GM18520 (cell line): Measurements from ENCODE around the gene IL1RAPL1.

ENCODE experiments used
- ATAC-seq: cut with Tn5 transposase; IDR thresholded peaks from one replicate; pipeline ENCODE4 v1.9.1; 2021; ENCODE audit not compliant: unreplicated experiment

The IL1RAPL1 gene

DNA sequence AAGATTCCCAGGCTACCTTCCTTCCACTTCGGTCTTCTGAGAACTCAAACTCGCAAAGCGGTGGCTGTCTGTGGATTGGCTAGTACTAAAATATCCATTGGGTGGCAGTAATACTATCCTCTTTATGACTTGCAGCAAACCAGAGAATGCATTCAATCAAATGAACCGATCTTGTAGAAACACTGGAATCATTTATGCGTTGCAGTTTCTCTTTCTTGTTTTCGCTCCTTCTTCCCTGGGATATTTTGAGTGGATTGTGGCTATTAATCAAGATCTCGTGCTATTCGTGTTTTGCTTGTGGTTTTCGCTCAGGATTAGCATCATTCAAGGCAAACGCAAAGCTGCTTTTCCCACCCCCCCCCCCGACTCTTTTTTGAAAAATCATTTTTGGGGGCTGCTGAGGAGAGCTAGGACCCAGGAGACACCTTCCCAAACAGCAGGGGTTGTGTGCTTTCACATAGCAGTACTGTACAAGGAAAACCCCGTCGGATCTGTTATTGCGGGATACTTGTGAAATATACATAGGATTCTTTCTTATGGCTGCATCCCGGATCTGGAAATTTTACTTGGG is at the start of gene IL1RAPL1:
TSS of gene IL1RAPL1 (plus strand) at position 466 of the 571 bp plus-strand sequence.
- ATAC-seq, result no peak

DNA sequence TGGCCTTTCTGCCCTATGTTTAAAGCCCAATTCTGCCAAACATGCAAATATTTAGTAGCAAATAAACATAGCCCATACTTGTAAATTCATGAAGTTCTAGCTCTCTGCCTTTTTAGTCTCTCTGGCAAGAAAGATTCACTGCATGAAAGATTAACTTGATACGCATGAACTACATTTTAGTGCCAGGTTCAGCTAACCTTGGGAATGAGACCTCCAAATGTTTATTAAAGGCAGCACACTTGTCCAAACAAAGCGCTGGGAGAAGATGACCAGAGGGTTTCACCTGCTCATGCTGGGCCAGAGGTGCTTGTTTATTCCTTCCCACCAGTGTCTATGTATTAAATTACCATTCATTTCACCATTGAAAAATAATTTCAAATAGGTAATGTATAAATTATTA is 44.5 kb upstream of the IL1RAPL1 start:
- ATAC-seq, result no peak

DNA sequence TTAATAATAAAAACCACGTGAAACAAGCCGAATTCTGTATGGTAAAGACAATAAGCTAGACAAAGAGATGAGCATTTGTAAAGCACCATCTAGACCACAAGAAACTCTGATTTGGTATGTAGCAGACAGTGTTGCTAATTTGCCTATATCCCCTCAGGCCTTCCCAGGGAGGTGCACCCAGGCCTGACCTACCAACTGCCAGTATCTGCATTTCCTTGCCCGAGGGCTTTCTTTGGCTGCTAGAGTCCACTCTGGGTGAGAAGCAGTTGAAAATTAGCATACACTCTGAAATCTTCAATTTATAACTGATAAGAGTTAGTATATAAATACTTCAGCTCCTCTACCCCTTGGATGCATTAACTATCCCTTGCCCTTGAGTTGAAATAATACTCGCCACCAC is 37.4 kb upstream of the IL1RAPL1 start:
- no peak for ATAC-seq

DNA sequence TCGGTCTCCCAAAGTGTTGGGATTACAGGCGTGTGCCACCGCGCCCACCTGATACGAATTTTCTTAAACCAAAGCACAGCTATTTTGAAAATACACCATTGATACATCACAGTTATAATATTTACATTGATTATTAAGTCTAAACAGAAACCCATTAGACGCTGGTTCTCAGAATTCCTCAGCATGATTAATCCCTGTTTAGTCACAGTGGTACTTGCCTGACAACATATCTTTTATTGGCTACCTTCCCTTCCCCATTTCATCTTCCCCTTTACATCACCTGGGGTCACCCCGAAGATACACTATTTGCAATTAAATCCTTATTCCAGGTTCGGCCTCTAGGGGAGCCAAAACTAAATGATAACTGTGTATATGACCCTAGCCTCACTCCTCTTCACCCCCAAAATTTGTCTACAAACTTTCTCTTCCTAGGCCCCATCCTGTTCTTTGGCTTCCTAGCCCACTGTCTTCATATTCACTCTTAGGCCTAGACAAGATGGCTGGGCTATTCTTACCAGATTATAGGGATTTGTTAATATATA is 36.8 kb upstream of the IL1RAPL1 start:
- no peak for ATAC-seq

DNA sequence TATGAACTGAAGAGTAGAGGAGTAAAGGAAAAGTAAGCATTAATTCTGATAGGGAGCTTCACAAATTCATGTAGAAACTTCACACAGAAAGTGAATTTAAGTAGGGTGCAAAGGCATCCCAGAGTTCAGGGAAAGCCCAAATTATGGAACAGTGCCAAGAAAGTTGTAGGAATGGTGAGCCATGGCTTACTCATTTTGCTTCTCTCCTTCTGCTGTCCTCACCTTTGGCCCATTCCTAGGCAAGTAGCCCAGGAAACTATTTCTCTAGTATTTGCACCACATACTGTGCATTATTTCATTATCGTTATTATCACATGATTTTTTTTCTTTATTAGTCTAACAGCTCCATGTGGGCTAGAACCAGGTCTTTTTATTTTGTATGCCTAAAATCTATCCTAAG is 34.9 kb upstream of the IL1RAPL1 start:
- no peak for ATAC-seq

DNA sequence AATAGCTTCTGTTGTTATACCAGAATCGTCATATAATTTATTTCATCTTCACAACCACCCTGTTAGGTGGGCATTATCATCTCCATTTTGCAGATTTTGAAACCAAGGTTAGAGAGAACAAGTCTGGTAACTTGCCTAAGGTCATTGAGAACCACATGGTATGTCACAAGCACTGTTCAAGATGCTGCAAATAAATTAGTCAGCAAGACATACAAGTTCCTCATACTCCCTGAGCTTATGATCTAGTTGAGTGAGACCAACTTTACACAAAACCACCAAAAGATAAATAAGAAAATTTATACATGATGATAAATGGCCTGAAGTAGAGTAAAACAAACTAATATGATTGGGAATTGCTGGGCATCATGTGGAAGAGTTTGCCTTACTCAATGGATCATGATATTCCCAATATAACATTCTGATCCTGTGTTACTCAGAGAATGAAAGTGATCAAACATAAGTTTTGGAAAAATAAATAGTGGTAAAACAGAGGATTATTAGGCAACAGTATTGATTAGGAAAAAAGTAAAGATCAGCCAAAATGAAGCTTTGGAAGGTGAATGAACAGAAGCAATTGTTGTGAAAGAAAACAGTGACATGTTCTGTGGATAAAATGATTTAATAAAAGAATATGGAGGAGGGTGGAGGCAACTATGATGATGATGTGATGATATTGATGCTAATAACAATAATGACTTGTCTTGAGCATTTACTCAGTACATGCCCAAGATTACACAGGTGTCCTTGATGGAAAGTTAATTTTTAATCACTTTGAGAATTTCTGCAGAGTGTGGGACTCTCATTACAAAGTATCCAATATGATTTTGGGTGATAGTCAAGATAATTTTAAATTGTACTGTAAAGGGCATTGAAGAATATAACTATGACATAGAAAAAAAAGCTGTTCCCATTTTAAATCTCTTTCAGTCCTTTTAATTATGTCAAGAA is 34.1 kb upstream of the IL1RAPL1 start:
- no peak for ATAC-seq

DNA sequence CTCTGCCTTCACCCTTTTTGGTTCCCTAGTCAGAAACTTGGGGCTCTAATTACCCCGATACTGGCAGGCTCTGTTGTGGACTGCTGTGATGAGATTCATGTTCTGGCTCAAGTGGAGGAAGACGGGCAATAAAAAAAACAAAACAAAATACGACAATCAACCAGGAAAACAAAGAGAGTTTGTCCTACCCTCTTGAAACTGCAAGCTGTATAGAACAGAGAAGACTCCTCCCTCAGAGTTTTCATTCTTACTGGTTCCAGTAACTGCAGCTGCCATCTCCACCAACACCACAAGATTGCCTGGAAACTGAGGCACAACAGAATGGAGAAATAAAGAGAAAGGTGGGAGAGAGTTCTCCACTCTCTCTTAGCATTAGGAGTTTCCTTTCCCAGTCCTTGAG is 11.1 kb upstream of the IL1RAPL1 start:
- no peak for ATAC-seq

DNA sequence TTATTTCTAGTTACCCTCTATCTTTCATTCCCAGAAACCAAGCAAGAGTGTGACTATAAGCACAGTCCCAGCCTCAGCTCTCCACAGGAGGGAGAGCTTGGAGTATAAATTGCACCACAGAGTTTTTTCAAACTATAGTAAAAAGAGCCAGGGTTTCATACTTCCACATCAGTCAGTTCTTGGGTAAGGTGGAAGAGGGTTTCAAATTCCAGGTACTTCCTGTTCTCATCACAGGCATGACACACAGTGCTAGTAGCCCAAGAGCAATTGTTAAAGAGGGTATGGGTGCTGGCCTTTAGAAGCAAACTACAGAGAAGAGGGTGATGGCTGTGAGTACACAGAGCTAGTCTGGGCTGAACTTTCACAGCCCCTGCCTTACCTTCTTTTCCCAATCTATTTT is 5.7 kb upstream of the IL1RAPL1 start:
- ATAC-seq, result no peak

DNA sequence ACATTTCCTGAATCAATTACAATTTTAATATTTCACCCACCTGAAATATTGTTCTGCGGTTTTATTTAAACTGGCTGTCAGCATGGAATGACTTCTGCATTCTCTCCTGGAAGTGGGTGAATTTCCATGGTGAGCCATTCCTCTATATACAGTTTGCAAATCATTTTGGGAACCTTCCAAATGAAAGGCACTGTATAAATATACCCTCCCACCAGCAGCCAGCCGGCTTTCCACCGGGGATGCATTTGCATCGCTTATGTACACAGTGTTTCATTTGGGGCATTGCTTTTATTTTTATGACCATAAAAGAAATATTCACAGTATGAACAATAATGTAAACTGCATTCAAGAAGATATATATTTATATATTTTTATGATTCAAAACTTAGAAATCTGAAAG is 4.7 kb upstream of the IL1RAPL1 start:
- ATAC-seq, result no peak

DNA sequence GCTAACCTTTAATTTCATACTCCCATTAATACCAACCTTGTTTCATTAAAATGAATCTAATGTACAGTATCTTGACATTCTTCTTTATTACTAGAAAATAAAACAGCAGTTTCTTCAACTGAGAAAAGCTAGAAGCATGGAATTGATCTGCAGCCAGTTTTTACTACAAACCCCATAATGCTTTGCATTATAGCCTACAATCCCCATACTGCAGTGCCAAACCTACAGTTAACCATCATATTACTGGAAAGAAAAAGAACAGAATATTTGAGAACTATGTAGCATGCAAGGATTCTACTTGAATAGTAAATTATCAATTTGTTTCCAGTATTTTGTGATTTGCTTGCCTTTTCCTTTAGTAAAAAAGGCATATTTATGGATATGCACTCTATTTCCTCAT is 3.2 kb upstream of the IL1RAPL1 start:
- no peak for ATAC-seq

DNA sequence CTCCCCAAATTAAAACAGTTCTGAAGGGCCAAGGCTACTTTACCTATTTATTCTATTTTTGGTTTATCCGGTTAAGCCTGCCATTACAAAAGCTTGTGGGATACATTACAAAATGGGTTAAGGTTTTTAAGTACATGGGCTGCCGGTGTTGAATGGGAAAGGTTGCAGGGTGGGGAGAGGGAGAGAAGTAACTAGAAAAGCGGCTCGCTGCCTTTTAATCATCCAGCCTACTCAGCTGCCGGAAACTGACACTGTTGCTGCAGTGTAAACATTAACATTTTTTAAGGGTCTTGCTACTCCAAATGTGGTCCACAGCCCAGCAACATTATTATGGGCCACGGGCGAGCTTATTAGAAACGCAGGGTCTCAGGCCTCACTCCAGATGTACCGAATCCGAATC is 1.5 kb upstream of the IL1RAPL1 start:
- ATAC-seq, result no peak

DNA sequence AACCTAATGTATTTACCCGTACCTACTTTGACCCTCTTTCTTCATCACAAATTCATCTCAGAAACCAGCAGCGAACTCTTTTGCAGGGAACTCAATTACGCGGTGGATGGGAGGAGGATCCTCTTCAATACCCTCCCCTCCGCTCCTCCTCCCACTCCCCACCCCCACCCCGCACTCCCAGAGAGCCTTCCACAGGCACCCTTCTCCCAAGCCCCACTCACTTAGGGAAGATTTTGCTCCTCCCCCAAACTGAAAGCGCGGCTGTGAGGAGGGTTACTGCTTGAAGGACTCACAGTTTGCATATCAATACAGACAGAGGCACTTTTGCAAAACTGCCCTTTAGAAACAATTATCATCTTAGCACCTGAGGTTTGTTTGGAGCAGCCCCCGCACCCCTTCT is 960 bp upstream of the IL1RAPL1 start:
- no peak for ATAC-seq

DNA sequence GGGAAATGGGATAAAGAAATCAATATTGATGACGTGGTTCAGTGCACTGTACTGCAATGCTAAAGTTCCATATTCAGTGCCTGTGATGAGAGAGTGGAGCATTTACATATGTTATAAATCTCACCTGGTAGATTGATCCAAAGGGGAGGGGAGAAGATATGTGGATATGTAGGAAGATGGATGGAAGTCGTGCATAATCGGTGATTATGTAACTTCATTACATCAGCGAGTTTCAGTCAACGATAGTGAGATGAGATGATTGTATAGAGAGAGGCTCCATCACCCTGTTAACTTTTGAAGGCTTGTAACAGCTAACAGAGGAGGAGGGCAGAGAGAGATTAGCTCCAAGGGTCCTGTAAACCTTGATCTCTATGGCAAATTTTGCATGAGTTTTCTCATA is 1.8 kb downstream of the IL1RAPL1 start:
- no peak for ATAC-seq

DNA sequence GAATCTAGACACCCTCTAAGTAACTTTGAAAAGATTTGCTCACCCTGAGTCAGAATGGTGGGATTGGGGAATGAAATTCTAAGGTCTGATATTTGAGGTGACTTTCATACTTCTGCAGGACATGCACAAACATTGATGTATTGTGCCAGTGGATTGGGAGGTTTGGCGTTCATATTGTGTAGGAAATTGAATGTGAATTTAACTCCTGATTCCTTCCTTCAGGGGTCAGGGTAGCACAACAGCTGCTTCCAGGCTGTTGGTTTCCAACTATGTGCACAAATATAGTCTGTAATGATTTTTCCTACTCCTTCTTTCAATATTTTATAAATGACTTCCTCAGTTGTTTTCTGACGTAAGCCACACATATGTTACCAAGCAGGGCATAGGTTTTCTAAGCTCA is 3.1 kb downstream of the IL1RAPL1 start:
- no peak for ATAC-seq

DNA sequence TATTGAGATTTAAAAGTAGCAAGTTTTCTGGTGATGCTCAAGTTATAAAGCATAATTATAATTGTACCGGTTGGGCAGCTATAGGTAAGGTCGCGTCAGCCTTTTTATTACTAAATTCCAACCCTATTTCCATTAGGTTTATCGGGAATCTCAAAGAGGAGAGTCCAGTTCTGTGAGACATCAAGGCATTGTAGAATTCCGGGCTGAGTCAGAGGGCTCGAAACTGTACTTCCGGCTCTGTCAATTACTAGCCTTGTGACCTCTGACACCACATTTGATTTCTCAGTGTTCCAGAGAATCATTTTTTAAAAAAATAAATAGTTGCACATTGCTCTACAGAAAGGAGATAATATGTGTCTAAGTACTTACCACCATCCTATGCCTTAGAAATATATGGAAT is 4.3 kb downstream of the IL1RAPL1 start:
- ATAC-seq, result no peak

DNA sequence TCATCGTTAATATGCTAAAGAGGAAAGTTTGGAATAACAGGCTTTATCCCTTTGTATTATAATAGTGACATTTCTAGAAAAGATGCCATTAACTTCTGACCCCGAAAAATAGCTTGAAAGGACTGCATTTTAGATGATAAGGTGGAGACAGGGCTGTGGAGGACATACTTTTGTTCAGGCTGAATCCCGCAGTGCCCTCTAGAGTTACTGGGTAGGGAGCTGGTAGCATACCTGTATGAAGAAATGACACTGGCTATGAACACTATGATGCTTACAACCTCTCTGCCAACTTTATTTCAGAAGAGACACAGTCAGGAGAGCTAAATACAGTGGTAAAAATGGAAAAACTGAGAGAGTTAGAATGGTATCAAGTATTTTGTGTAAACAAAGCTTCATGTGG is 8.1 kb downstream of the IL1RAPL1 start:
- ATAC-seq, result no peak

DNA sequence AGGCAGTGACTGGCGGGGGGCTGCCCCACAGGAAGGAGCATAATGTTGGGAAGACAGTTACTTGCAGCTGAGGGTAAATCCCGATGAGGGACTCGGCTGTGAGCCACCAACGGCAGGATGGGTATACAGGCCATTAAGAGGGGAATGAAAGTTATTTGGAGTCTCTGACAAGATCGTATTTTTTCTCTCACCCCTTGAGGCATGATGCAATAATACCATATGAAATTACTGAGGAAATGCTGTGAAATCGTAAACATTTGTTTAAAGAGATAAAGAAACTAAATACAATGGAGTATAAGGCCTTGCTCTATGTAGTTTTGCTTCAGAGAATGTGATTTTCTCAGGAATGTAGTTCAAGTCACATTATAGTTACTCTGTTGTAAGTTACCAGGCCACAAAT is 12.7 kb downstream of the IL1RAPL1 start:
- no peak for ATAC-seq

DNA sequence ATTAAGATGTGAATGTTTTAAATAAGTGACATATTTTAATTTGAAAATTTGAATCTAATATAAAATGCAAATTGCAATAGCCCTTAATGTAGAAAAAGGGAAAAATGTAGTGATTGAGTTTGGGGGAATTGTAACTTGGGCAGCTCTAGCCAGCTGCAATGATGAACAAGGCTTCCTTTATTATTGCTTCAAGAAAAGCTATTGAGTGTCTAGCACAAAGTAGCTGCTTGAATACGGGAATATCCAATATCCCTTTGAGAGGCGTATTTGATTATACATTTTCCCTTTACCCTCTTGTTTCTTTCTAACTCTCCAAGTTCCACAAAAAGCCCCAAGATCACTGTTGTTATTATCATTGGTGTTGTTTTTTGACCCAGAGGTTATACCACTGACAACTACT is 21.8 kb downstream of the IL1RAPL1 start:
- no peak for ATAC-seq

DNA sequence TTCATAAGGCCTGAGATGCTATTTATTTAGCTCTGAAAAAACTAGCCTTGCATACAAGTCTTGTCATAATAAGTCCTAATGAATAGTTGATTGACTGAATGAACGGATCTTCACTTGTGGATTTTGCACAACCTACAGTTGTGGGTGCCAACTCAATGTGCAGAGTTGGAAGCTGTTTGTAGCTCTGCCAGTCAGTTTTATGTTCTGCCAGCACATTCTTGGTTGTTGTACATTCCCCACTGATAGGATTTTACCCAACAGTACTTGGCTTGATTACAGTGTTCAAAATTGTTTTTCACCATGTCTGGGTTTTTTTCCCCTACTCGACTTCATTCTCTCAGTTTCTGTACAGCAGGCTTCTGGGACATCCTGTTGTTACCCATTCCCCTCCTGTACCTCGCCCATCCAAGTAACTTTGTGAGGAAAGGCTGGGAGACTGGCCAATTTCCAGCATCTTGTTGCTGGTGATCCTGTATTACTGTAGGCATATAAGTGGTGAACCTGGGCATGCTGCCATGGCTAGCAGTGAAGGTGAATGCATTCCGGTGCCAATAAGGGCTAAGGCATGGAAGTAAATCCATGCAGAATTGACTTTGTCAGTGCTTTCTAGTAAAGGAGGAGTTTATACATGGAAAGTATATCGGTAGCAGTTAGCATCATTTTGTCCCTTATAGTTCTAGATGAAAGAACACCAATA is 22.8 kb downstream of the IL1RAPL1 start:
- no peak for ATAC-seq

DNA sequence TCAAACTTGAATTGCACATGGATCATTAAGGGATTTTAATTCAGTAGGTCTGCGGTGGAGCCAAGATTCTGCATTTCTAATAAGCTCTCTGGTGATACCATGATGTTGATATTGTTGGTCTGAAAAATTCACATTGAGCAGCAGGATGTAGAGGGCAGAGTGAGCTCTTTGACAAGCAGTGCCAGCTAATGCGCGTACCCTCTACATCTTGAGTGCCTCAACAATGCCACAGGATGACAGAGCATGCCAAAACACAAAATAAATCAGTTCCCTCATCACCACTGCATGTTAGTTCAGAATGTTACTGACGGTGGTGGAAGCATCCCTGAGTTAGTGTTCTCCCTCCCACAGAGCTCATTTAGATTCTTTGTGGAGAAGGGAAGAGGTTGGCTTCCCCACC is 23.5 kb downstream of the IL1RAPL1 start:
- ATAC-seq, result no peak

DNA sequence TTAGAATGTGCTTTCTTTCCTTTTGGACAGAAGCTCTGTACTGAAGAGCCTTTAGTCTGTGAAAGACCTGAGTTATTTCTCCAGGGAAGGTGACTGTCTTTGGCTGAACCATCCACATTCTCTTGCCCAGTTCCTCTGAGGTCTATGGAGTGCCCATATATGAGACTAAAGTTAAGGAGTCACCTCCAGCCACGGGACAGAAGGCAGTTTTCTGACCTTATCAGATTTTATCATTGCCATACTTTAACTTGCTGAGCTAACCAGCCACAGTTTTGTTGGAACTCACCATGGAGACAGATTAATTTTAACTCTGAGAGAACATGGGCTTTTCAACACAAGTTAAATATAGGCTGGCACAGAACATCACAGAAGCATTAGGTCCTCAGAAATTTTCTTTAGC is 26.3 kb downstream of the IL1RAPL1 start:
- no peak for ATAC-seq

DNA sequence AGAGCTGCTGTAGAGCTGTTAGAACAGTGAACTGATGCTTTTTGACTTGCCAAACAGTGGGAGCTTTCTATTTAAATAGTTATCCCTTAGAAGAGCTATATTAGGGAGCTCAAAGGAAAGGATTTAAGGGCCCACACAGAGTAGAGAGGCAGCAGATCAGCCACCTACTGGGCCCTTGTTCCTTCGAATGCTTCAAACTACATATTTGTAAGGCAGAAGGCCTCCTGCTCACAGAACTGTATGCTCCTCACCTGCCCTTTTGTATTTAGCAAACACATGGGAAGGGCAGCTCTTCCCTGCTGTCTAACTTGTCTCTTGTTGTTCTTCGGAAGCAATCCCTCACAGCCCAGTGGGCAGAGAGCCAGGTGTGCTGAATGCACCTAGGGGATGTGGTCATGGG is 38.0 kb downstream of the IL1RAPL1 start:
- ATAC-seq, result no peak
